ENCODE data around the gene TTLL5. TPM values are rescaled to one million over a fixed set of nuclear protein-coding genes. Genes with fewer than 3 reads are reported as not detected.

The TTLL5 gene
- polyA plus RNA-seq, 1 of the 3 experiments (the other 2 are of a cell fraction) = 9.6 TPM

GRCh38 chr14:75757644-75758402 is 96.8 kb downstream of the TTLL5 start:
- Histone ChIP-seq H3F3A (replicated peaks; ENCODE audit: insufficient read depth) (peaks cover 13% of the 10 kb centered on the region), H2AFZ (ENCODE audit: low read depth) (no peak overlapping the region), H3K27ac (ENCODE audit: low read depth in 2 of 2, low read length in 1 of 2) (no peak overlapping the region), H4K20me1 (ENCODE audit: insufficient read depth) (no peaks in the 10 kb centered on the region), H3K9me3 (no peaks in the 10 kb centered on the region), H3K79me2 (ENCODE audit: insufficient read depth) (no peaks in the 10 kb centered on the region), H3K9me2 (no peaks in the 10 kb centered on the region), H3K4me2 (no peak overlapping the region), H3K9ac (no peak overlapping the region), H3K36me3 (replicated peaks in 1 of 2; ENCODE audit: control insufficient read depth in 1 of 2, insufficient read depth in 2 of 2, low read length in 1 of 2) (peaks cover 14 to 23% of the 10 kb centered on the region in 2 experiments), H3K27me3 (ENCODE audit: insufficient read depth) (no peaks in the 10 kb centered on the region), H3K4me1 (ENCODE audit: control insufficient read depth in 1 of 2, insufficient read depth in 2 of 2, low read depth in 1 of 2, low read length in 1 of 2) (no peaks in the 10 kb centered on the region; a peak in 1 of 4 replicates), H3K4me3 (ENCODE audit: low read depth in 2 of 2, low read length in 1 of 2) (no peak overlapping the region)
- TF ChIP-seq NFIC (IDR thresholded peaks at IDR 0.05; ENCODE audit: borderline replicate concordance) = no peak
- no peak for TF ChIP-seq ELF1 (IDR thresholded peaks at IDR 0.05)
- TF ChIP-seq FOSL2 (IDR thresholded peaks at IDR 0.05; ENCODE audit: borderline replicate concordance, low read depth) = no peak
- no peak for TF ChIP-seq RFX5 (IDR thresholded peaks at IDR 0.05; ENCODE audit: low read length)
- no peak for TF ChIP-seq TAF1 (IDR thresholded peaks at IDR 0.05; ENCODE audit: borderline replicate concordance, low read depth, low read length)
- no peak for TF ChIP-seq IRF3 (IDR thresholded peaks at IDR 0.05; ENCODE audit: low read depth, low read length)
- TF ChIP-seq USF2 (IDR thresholded peaks at IDR 0.05; ENCODE audit: borderline replicate concordance, low read depth, low read length) = no peak
- no peak for TF ChIP-seq SMC3 (IDR thresholded peaks at IDR 0.05; ENCODE audit: low read depth, low read length)
- TF ChIP-seq POLR2AphosphoS5 (IDR thresholded peaks at IDR 0.05; ENCODE audit: low read depth, low read length) = no peak
- TF ChIP-seq USF1 (IDR thresholded peaks at IDR 0.05; ENCODE audit: borderline replicate concordance, low read depth) = no peak
- ChIA-PET POLR2A (no interaction called here), CTCF (interaction anchor here (0.8 to 2.9 kb wide), 6 partner anchors 10 to 221 kb away, joined by 3 to 14 read pairs (median 4); no protein-coding TSS in a partner anchor)
- WGBS (ENCODE audit: low lambda C conversion rate) = 92% methylated on average over 4 of the region's 4 CpGs
- no peak for DNase-seq

- Histone ChIP-seq H3K9me3 (no peaks in the 10 kb centered on the region), H3K9ac (no peak overlapping the region), H3K4me1 (ENCODE audit: control insufficient read depth in 1 of 2, insufficient read depth in 2 of 2, low read depth in 1 of 2, low read length in 1 of 2) (no peaks in the 10 kb centered on the region), H3K27ac (ENCODE audit: low read depth in 2 of 2, low read length in 1 of 2) (no peak overlapping the region), H3F3A (replicated peaks; ENCODE audit: insufficient read depth) (no peaks in the 10 kb centered on the region), H4K20me1 (ENCODE audit: insufficient read depth) (no peaks in the 10 kb centered on the region), H2AFZ (ENCODE audit: low read depth) (no peak overlapping the region), H3K27me3 (ENCODE audit: insufficient read depth) (no peaks in the 10 kb centered on the region), H3K4me3 (ENCODE audit: low read depth in 2 of 2, low read length in 1 of 2) (no peak overlapping the region), H3K9me2 (no peaks in the 10 kb centered on the region), H3K4me2 (no peak overlapping the region), H3K79me2 (ENCODE audit: insufficient read depth) (no peaks in the 10 kb centered on the region), H3K36me3 (replicated peaks in 1 of 2; ENCODE audit: control insufficient read depth in 1 of 2, insufficient read depth in 2 of 2, low read length in 1 of 2) (peaks cover 11 to 21% of the 10 kb centered on the region in 2 experiments)
- WGBS (ENCODE audit: low lambda C conversion rate) = 98% methylated on average over 4 of the region's 4 CpGs
- TF ChIP-seq MEF2A (IDR thresholded peaks at IDR 0.05; ENCODE audit: borderline replicate concordance, low read depth) (no peak), FOXM1 (IDR thresholded peaks at IDR 0.05; ENCODE audit: low read depth) (no peak), FOXJ3 (CRISPR knock-in tag; IDR thresholded peaks at IDR 0.05) (no peak), NRF1 (IDR thresholded peaks at IDR 0.05; ENCODE audit: low read depth, low read length) (no peak), RFX5 (IDR thresholded peaks at IDR 0.05; ENCODE audit: low read length) (no peak), MAX (IDR thresholded peaks at IDR 0.05; ENCODE audit: low read depth) (no peak), GATA2 (CRISPR knock-in tag; IDR thresholded peaks at IDR 0.05) (no peak), TAF1 (IDR thresholded peaks at IDR 0.05; ENCODE audit: borderline replicate concordance, low read depth, low read length) (no peak), CHD2 (IDR thresholded peaks at IDR 0.05; ENCODE audit: low read length, partially characterized antibody) (no peak), POLR2AphosphoS5 (IDR thresholded peaks at IDR 0.05; ENCODE audit: low read depth, low read length) (no peak), IRF3 (IDR thresholded peaks at IDR 0.05; ENCODE audit: low read depth, low read length) (no peak), JUND (IDR thresholded peaks at IDR 0.05) (no peak), USF1 (IDR thresholded peaks at IDR 0.05; ENCODE audit: borderline replicate concordance, low read depth) (no peak), GABPA (IDR thresholded peaks at IDR 0.05; ENCODE audit: low read depth) (no peak)
- ChIA-PET POLR2A (no interaction called here), CTCF (interaction anchor here (1.5 kb wide), 1 partner anchor 54 kb away, joined by 5 read pairs; no protein-coding TSS in a partner anchor)
- DNase-seq = no peak
Observed at GRCh38 chr14:75764020-75764419, 103.0 kb downstream of the TTLL5 start.

All from SK-N-SH (cell line).